BJ (cell line): Measurements from ENCODE around the gene USP31. TPM values are rescaled to one million over a fixed set of nuclear protein-coding genes. Genes with fewer than 3 reads are reported as not detected.
"Not testable (repeated sequence)": the region's sequence is repeated elsewhere in the genome, so short reads cannot be mapped to it uniquely, and the experiment has no call there.

Source experiments
- CTCF ChIA-PET: fragments of 350-600 bp; formaldehyde crosslinking; extraction: SDS; loops from one replicate; lab custom pipeline; 2021; ENCODE audit warnings: antibody characterized with exemption, inconsistent platforms; lab: Yijun Ruan, JAX
- POLR2A ChIA-PET: fragments of 300-600 bp; sonication (Branson Sonifier 250); formaldehyde crosslinking; extraction: SDS; loops from one replicate; lab custom pipeline; 2021; ENCODE audit warnings: antibody characterized with exemption; lab: Charles Lee
- DNase-seq: peaks from one replicate; pipeline ENCODE4 v3.0.0-alpha.2; 2011; ENCODE audit warnings: low read depth
- H3K27me3 ChIP-seq: 2 replicates; pipeline ENCODE4 v1.6.0; 2011; ENCODE audit warnings: low read length; ENCODE audit not compliant: control insufficient read depth, insufficient read depth
- H3K36me3 ChIP-seq: 2 replicates; pipeline ENCODE4 v1.5.1; 2011; ENCODE audit warnings: low read length; ENCODE audit not compliant: control insufficient read depth, insufficient read depth
- H3K4me3 ChIP-seq: 2 replicates; pipeline ENCODE4 v1.5.1; 2011; ENCODE audit warnings: low read depth, mild to moderate bottlenecking, control low read depth, low read length
- polyA plus RNA-seq: library from polyadenylated mRNA; depleted of rRNA; stranded (reverse); fragments of >200 nt; gene quantifications from 2 replicates; pipeline ENCODE4 v1.2.3, GENCODE V29; 2011
- TF ChIP-seq, protein P1 (sequence below): IDR thresholded peaks from 2 replicates; pipeline ENCODE4 v1.5.1; 2011; ENCODE audit warnings: low read depth, mild to moderate bottlenecking, control low read depth, inconsistent platforms, low read length, moderate library complexity; ENCODE audit not compliant: insufficient read depth

The USP31 gene
- polyA plus RNA-seq, 1 experiment = 5.4 TPM

DNA sequence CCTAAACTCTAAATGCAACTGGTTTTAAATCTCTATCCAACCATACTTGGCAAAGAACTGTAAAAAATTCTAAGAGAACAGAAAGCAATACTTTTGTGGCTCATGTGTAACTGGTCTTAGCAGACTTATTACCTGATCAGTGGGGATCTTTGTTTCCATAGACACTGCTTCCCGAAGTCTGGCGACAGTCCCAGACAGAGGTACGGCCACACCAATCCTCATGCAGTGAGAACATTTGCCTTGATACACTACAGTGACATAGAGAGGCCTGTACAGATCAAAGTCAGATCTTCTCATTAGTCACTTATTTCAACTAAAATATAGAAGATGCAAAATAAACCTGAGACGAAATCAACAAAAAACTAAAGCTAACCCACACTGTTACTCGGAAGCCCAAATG lies 43.9 kb downstream of the USP31 start:
- no peaks in the 10 kb centered on the region for H3K27me3 ChIP-seq
- TF ChIP-seq, protein P1, sequence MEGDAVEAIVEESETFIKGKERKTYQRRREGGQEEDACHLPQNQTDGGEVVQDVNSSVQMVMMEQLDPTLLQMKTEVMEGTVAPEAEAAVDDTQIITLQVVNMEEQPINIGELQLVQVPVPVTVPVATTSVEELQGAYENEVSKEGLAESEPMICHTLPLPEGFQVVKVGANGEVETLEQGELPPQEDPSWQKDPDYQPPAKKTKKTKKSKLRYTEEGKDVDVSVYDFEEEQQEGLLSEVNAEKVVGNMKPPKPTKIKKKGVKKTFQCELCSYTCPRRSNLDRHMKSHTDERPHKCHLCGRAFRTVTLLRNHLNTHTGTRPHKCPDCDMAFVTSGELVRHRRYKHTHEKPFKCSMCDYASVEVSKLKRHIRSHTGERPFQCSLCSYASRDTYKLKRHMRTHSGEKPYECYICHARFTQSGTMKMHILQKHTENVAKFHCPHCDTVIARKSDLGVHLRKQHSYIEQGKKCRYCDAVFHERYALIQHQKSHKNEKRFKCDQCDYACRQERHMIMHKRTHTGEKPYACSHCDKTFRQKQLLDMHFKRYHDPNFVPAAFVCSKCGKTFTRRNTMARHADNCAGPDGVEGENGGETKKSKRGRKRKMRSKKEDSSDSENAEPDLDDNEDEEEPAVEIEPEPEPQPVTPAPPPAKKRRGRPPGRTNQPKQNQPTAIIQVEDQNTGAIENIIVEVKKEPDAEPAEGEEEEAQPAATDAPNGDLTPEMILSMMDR = no peak
- DNase-seq = no peak
- no peak overlapping the region for H3K4me3 ChIP-seq
- POLR2A ChIA-PET = interaction anchor here (0.5 kb wide), 1 partner anchor 22 kb away, joined by 19 read pairs; no protein-coding TSS in a partner anchor
- CTCF ChIA-PET = no interaction called here
- peaks cover 3% of the 10 kb centered on the region for H3K36me3 ChIP-seq

DNA sequence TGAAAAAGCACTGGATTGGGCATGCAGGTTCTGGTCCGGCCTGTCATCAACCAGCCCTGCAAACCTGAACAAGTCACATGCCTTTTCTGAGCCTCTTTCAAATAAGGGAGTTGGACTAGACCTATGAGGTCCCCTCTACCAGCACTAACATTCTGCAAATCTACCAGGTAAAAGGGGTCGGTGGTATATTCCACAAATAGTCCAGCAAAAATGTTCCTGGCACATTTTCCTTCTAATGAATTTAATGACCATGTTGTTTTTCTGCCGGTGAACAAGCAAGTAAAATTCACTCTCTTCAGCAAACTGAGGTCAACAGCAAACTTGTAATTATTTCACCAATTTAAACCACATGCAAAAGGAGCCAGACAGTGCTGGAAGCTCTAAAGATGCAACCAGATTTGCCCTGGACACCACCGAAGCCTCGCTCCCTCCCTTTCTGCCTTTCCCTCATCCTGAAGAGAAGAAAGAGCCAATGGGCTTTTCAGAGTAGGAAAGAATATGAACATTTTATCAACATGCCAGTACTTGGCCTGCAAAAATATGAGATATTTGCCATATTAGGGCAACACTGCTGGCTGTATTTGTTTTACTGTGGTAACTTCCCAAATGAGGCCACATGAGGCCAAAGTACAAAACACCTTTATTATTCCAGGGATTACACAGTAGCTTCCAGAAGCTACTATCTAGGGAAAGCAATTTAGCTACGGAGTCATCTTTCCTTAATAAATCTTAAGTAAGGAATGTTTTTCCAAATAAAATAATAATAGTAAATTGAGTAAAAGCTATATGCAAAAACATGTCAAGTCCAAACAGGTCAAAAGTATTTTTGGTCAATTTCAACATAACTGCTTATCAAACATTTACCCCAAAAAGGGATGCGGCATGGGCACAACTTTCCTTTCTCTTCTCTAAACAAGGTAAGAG lies 45.0 kb downstream of the USP31 start:
- H3K4me3 ChIP-seq = no peak overlapping the region
- H3K27me3 ChIP-seq = no peaks in the 10 kb centered on the region
- CTCF ChIA-PET = interaction anchor here (0.5 kb wide), 1 partner anchor 1053 kb away, joined by 3 read pairs; no protein-coding TSS in a partner anchor
- H3K36me3 ChIP-seq = peaks cover 3% of the 10 kb centered on the region
- DNase-seq = no peak
- POLR2A ChIA-PET = no interaction called here
- TF ChIP-seq, protein P1 = no peak

GRCh38 chr16:23103603-23104002 lies 45.6 kb downstream of the USP31 start:
- Histone ChIP-seq H3K4me3 (no peak overlapping the region), H3K36me3 (peaks cover 3% of the 10 kb centered on the region), H3K27me3 (no peaks in the 10 kb centered on the region)
- CTCF ChIA-PET = no interaction called here
- POLR2A ChIA-PET = no interaction called here
- TF ChIP-seq, protein P1 = no peak
- DNase-seq = no peak

DNA sequence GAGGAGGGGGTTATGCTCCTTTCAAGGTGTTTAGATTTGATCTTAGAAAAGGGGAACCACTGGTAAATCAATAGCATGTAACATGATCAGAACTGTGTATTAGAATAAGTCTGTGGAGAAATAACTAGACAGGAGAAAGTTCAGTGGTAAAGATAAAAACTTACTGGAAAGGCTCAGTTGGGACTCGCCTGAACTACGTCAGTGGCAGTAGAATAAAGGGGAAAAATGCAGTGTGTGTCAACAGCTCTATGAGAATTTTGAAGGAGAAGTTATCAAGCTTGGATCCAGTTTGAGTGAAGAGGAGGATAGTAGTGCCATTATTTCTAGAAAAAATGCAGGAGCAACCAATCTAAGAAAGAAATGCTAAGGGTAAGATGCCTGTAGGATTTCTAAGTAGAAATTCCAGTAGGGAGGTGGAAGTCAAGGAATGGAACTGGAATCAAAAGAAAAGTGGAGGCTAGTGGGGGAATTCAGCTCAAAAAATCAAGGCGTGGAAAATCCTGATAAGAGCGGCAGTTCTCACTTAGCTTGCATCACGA lies 48.2 kb downstream of the USP31 start:
- POLR2A ChIA-PET = no interaction called here
- H3K4me3 ChIP-seq = no peak overlapping the region
- no peak for DNase-seq
- CTCF ChIA-PET = interaction anchor here (1.3 kb wide), 1 partner anchor 9 kb away, joined by 4 read pairs; no protein-coding TSS in a partner anchor
- peaks cover 3% of the 10 kb centered on the region for H3K36me3 ChIP-seq
- TF ChIP-seq, protein P1 = no peak
- H3K27me3 ChIP-seq = no peaks in the 10 kb centered on the region

GRCh38 chr16:23096450-23096849 lies 52.8 kb downstream of the USP31 start:
- DNase-seq, POLR2A ChIA-PET, H3K27me3 ChIP-seq: not testable (repeated sequence)

GRCh38 chr16:23094136-23094535 lies 55.1 kb downstream of the USP31 start:
- DNase-seq, POLR2A ChIA-PET, H3K36me3 ChIP-seq, H3K4me3 ChIP-seq, H3K27me3 ChIP-seq: not testable (repeated sequence)
- CTCF ChIA-PET = interaction anchor here (0.9 kb wide), 1 partner anchor 340 kb away, joined by 4 read pairs; no protein-coding TSS in a partner anchor

More at GRCh38 chr16:23096450-23096849, 52.8 kb downstream of the USP31 start:
- CTCF ChIA-PET = interaction anchor here (2.0 kb wide), 1 partner anchor 29 kb away, joined by 4 read pairs; no protein-coding TSS in a partner anchor
- H3K36me3 ChIP-seq, H3K4me3 ChIP-seq: not testable (repeated sequence)
